Gastrocnemius medialis (tissue), 4 donors: ENCODE measurements around the gene HCN1.

Experiments
- POLR2A ChIP-seq, 2 donors: fragments of 450-650 bp; IDR thresholded peaks; one replicate each; pipeline ENCODE4 v1.6.1; 2017; ENCODE audit warnings: antibody characterized with exemption in 2 of 2, mild to moderate bottlenecking in 2 of 2, moderate library complexity in 2 of 2
- TF ChIP-seq, protein P1 (sequence below), 5 experiments: fragments of 450-650 bp in 3 of 5; fragments of 200-600 bp in 2 of 5; sonication (generic) in 2 of 5; IDR thresholded peaks in 4 of 5; conservative IDR thresholded peaks in 1 of 5; 1 replicate in 4 of 5; 2 replicates in 1 of 5; pipeline ENCODE4 v1.5.1; 2016 to 2019; ENCODE audit warnings: antibody characterized with exemption in 5 of 5, mild to moderate bottlenecking in 3 of 5, moderate library complexity in 3 of 5

- TF ChIP-seq, protein P1, sequence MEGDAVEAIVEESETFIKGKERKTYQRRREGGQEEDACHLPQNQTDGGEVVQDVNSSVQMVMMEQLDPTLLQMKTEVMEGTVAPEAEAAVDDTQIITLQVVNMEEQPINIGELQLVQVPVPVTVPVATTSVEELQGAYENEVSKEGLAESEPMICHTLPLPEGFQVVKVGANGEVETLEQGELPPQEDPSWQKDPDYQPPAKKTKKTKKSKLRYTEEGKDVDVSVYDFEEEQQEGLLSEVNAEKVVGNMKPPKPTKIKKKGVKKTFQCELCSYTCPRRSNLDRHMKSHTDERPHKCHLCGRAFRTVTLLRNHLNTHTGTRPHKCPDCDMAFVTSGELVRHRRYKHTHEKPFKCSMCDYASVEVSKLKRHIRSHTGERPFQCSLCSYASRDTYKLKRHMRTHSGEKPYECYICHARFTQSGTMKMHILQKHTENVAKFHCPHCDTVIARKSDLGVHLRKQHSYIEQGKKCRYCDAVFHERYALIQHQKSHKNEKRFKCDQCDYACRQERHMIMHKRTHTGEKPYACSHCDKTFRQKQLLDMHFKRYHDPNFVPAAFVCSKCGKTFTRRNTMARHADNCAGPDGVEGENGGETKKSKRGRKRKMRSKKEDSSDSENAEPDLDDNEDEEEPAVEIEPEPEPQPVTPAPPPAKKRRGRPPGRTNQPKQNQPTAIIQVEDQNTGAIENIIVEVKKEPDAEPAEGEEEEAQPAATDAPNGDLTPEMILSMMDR (IDR thresholded peaks at IDR 0.05 in 4 of 5, conservative IDR thresholded peaks at IDR 0.05 in 1 of 5) = no peak
- no peak for TF ChIP-seq POLR2A (IDR thresholded peaks at IDR 0.05)
Observed at GRCh38 chr5:45376417-45376816, 319.8 kb downstream of the HCN1 start.
